HepG2 (cell line): ENCODE results near the gene NCOA7. TPM values are rescaled to one million over a fixed set of nuclear protein-coding genes. Genes with fewer than 3 reads are reported as not detected.

Experiments used
- CHD2 ChIP-seq: IDR thresholded peaks from 2 replicates; pipeline ENCODE4 v1.6.1; 2011; ENCODE audit warnings: low read depth, low read length, improper control_type of control experiment
- GRHL1 ChIP-seq: sonication (generic); formaldehyde crosslinking; conservative IDR thresholded peaks from 2 replicates; pipeline ENCODE4 v1.8.0; 2022; ENCODE audit warnings: missing genetic modification reagents
- KMT2A ChIP-seq: sonication (generic); formaldehyde crosslinking; IDR thresholded peaks from 2 replicates; pipeline ENCODE4 v1.4.0; 2020; ENCODE audit warnings: missing genetic modification reagents
- MIXL1 ChIP-seq: IDR thresholded peaks from 2 replicates; pipeline ENCODE4 v1.6.1; 2016
- MLLT10 ChIP-seq: sonication (generic); formaldehyde crosslinking; IDR thresholded peaks from 2 replicates; pipeline ENCODE4 v1.4.0; 2020; ENCODE audit warnings: missing genetic modification reagents
- MNT ChIP-seq: fragments of 450-650 bp; IDR thresholded peaks from 2 replicates; pipeline ENCODE4 v1.6.1; 2016
- MTA1 ChIP-seq: sonication (generic); formaldehyde crosslinking; IDR thresholded peaks from 2 replicates; pipeline ENCODE4 v1.4.0; 2020; ENCODE audit warnings: missing genetic modification reagents, mild to moderate bottlenecking, borderline replicate concordance
- NR2F1 ChIP-seq, 2 experiments: fragments of 450-650 bp in 1 of 2; formaldehyde crosslinking in 1 of 2; IDR thresholded peaks; 2 replicates each; pipeline versions ENCODE4 v1.5.0 to v1.6.1; 2016 to 2020; ENCODE audit warnings: mild to moderate bottlenecking in 1 of 2, missing compliant biosample characterization in 1 of 2, missing genetic modification reagents in 1 of 2, moderate library complexity in 1 of 2
- SALL1 ChIP-seq: sonication (generic); formaldehyde crosslinking; IDR thresholded peaks from 2 replicates; pipeline ENCODE4 v1.8.0; 2022; ENCODE audit warnings: mild to moderate bottlenecking, missing genetic modification reagents
- STAT5B ChIP-seq: sonication (generic); formaldehyde crosslinking; IDR thresholded peaks from 2 replicates; pipeline ENCODE4 v1.4.0; 2020; ENCODE audit warnings: missing genetic modification reagents
- THAP11 ChIP-seq: IDR thresholded peaks from 2 replicates; pipeline ENCODE4 v1.6.1; 2016; ENCODE audit warnings: missing biosample characterization, missing genetic modification reagents
- ZBTB3 ChIP-seq: sonication (generic); formaldehyde crosslinking; IDR thresholded peaks from 2 replicates; pipeline ENCODE4 v1.4.0; 2020; ENCODE audit warnings: low read depth, mild to moderate bottlenecking, moderate library complexity, missing genetic modification reagents, borderline replicate concordance
- ZNF101 ChIP-seq: sonication (generic); formaldehyde crosslinking; IDR thresholded peaks from 2 replicates; pipeline ENCODE4 v1.4.0; 2020; ENCODE audit warnings: mild to moderate bottlenecking, low read depth, missing genetic modification reagents, borderline replicate concordance
- ZNF460 ChIP-seq: sonication (generic); formaldehyde crosslinking; IDR thresholded peaks from 2 replicates; pipeline ENCODE4 v1.5.1; 2020; ENCODE audit warnings: missing genetic modification reagents, mild to moderate bottlenecking, borderline replicate concordance
- ZNF567 ChIP-seq: sonication (generic); formaldehyde crosslinking; IDR thresholded peaks from 2 replicates; pipeline ENCODE4 v1.8.1; 2023; ENCODE audit warnings: mild to moderate bottlenecking, missing genetic modification reagents, borderline replicate concordance
- ZNF580 ChIP-seq: IDR thresholded peaks from 2 replicates; pipeline ENCODE4 v1.6.1; 2016; ENCODE audit warnings: low read depth, borderline replicate concordance
- ZNF672 ChIP-seq: sonication (generic); formaldehyde crosslinking; IDR thresholded peaks from 2 replicates; pipeline ENCODE4 v1.8.1; 2022; ENCODE audit warnings: missing genetic modification reagents
- ZNF878 ChIP-seq: sonication (generic); formaldehyde crosslinking; IDR thresholded peaks from 2 replicates; pipeline ENCODE4 v1.8.1; 2023; ENCODE audit warnings: mild to moderate bottlenecking, missing genetic modification reagents, moderate library complexity
- polyA plus RNA-seq, 8 experiments: library from polyadenylated mRNA; depleted of rRNA in 3 of 8; stranded (reverse) in 7 of 8; unstranded in 1 of 8; fragments of >200 nt; fragmentation: Illumina TruSeq in 4 of 8; extraction: Trizol in 4 of 8; gene quantifications; 2 replicates each; pipeline versions ENCODE4 v1.2.1 to v1.2.3, GENCODE V29; 2011 to 2016; ENCODE audit warnings: low read depth in 4 of 8, missing spikeins in 1 of 8, mixed read lengths in 1 of 8; ENCODE audit not compliant: insufficient read depth in 1 of 8
- total RNA-seq, 5 experiments: library from RNA; depleted of rRNA; stranded (reverse); fragments of >200 nt; fragmentation: Illumina TruSeq; extraction: Trizol; gene quantifications; 2 replicates each; pipeline ENCODE4 v1.2.3, GENCODE V29; 2016; ENCODE audit warnings: low read depth in 1 of 5
- TF ChIP-seq, protein P1 (sequence below): sonication (generic); formaldehyde crosslinking; IDR thresholded peaks from 2 replicates; pipeline ENCODE4 v1.4.0; 2020; ENCODE audit warnings: missing genetic modification reagents, borderline replicate concordance

NCOA7 gene
- total and polyA plus RNA-seq, 2 of the 13 experiments (the other 11 are each of a cell fraction or from before 2014, with no cell fraction given): 13.6 to 20.8 TPM

- no peak for TF ChIP-seq ZNF460 (CRISPR knock-in tag)
- no peak for TF ChIP-seq KMT2A (CRISPR knock-in tag)
- no peak for TF ChIP-seq MTA1 (CRISPR knock-in tag)
- TF ChIP-seq, protein P1, sequence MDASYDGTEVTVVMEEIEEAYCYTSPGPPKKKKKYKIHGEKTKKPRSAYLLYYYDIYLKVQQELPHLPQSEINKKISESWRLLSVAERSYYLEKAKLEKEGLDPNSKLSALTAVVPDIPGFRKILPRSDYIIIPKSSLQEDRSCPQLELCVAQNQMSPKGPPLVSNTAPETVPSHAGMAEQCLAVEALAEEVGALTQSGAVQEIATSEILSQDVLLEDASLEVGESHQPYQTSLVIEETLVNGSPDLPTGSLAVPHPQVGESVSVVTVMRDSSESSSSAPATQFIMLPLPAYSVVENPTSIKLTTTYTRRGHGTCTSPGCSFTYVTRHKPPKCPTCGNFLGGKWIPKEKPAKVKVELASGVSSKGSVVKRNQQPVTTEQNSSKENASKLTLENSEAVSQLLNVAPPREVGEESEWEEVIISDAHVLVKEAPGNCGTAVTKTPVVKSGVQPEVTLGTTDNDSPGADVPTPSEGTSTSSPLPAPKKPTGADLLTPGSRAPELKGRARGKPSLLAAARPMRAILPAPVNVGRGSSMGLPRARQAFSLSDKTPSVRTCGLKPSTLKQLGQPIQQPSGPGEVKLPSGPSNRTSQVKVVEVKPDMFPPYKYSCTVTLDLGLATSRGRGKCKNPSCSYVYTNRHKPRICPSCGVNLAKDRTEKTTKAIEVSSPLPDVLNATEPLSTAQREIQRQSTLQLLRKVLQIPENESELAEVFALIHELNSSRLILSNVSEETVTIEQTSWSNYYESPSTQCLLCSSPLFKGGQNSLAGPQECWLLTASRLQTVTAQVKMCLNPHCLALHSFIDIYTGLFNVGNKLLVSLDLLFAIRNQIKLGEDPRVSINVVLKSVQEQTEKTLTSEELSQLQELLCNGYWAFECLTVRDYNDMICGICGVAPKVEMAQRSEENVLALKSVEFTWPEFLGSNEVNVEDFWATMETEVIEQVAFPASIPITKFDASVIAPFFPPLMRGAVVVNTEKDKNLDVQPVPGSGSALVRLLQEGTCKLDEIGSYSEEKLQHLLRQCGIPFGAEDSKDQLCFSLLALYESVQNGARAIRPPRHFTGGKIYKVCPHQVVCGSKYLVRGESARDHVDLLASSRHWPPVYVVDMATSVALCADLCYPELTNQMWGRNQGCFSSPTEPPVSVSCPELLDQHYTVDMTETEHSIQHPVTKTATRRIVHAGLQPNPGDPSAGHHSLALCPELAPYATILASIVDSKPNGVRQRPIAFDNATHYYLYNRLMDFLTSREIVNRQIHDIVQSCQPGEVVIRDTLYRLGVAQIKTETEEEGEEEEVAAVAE (CRISPR knock-in tag): no peak
- TF ChIP-seq NR2F1 (CRISPR knock-in tag; IDR thresholded peaks at IDR 0.05): no peak
- no peak for TF ChIP-seq GRHL1
- TF ChIP-seq MIXL1 (CRISPR knock-in tag): no peak
- no peak for TF ChIP-seq ZNF878 (CRISPR knock-in tag)
- TF ChIP-seq CHD2: no peak
- no peak for TF ChIP-seq STAT5B (CRISPR knock-in tag)
- TF ChIP-seq MNT: no peak
- no peak for TF ChIP-seq ZNF672 (CRISPR knock-in tag)
- TF ChIP-seq ZNF580: 0 out of 2 replicates have a peak, but pooled peaks have one; percentile 38
- TF ChIP-seq MLLT10 (CRISPR knock-in tag): no peak
- TF ChIP-seq ZBTB3: no peak
- TF ChIP-seq ZNF567 (CRISPR knock-in tag): no peak
- TF ChIP-seq SALL1 (CRISPR knock-in tag): peak; percentile 46; the same call in 1 of the 2 replicates
- no peak for TF ChIP-seq THAP11 (CRISPR knock-in tag)
- TF ChIP-seq ZNF101 (CRISPR knock-in tag): no peak
Observed at GRCh38 chr6:125858427-125859320, 67.9 kb downstream of the NCOA7 start (continued).
